Spinal cord (tissue), 10 donors: Measurements from ENCODE around the gene EGLN2. TPM values are rescaled to one million over a fixed set of nuclear protein-coding genes. Genes with fewer than 3 reads are reported as not detected.
"Not testable (repeated sequence)": the region's sequence is repeated elsewhere in the genome, so short reads cannot be mapped to it uniquely, and the experiment has no call there.

Source experiments
- DNase-seq, 6 donors: peaks; one replicate each; pipeline versions ENCODE4 v3.0.0 to v3.0.0-alpha.2; 2013 to 2015; ENCODE audit warnings: low spot score in 6 of 6, low read depth in 4 of 6
- H3K27ac ChIP-seq: one replicate; pipeline ENCODE4 v1.5.1; 2013; ENCODE audit warnings: low read depth, low read length, control low read depth
- H3K27me3 ChIP-seq: one replicate; pipeline ENCODE4 v1.6.1; 2013; ENCODE audit warnings: low read length; ENCODE audit not compliant: control insufficient read depth, insufficient read depth
- H3K36me3 ChIP-seq: one replicate; pipeline ENCODE4 v1.6.1; 2013; ENCODE audit warnings: low read length; ENCODE audit not compliant: control insufficient read depth, insufficient read depth
- H3K4me1 ChIP-seq: one replicate; pipeline ENCODE4 v1.6.1; 2013; ENCODE audit warnings: low read length; ENCODE audit not compliant: control insufficient read depth, insufficient read depth
- H3K4me3 ChIP-seq: one replicate; pipeline ENCODE4 v1.5.1; 2013; ENCODE audit warnings: low read depth, low read length, control low read depth
- H3K9me3 ChIP-seq: one replicate; pipeline ENCODE4 v1.6.1; 2013; ENCODE audit warnings: low read length; ENCODE audit not compliant: control insufficient read depth, insufficient read depth
- WGBS: methylation state at CpG from one replicate; pipeline ENCODE4 v1.1.5; 2013; ENCODE audit warnings: missing lambda C conversion rate; ENCODE audit not compliant: insufficient coverage; 5-methylcytosine and 5-hydroxymethylcytosine counted together
- polyA plus RNA-seq, 2 donors: library from polyadenylated mRNA; unstranded; fragments of 120-200 nt; gene quantifications; one replicate each; pipeline ENCODE4 v1.2.1, GENCODE V29; 2013; ENCODE audit not compliant: insufficient read length in 2 of 2
- total RNA-seq, 2 donors: library from RNA; depleted of rRNA in 1 of 2; stranded (reverse); fragments of 120-200 nt in 1 of 2; fragments of >200 nt in 1 of 2; gene quantifications; one replicate each; pipeline versions ENCODE4 v1.2.3 to v1.2.4, GENCODE V29; 2013 to 2014
- donor health status: healthy.

The EGLN2 gene
- total and polyA plus RNA-seq, 4 donors: 37.6 to 106 (median 99.3) TPM

DNA sequence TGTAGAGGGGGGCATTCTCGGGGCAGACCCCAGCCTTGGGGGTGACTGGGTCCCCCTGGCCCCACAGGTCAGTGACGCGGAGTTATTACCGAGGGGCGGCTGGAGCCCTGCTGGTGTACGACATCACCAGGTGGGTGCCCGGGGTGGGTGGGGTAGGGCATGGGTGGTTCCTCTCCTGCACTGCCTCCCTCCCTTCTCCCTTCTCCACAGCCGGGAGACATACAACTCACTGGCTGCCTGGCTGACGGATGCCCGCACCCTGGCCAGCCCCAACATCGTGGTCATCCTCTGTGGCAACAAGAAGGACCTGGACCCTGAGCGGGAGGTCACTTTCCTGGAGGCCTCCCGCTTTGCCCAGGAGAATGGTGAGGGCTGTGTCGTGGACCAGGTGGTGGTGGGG is 15.3 kb upstream of the EGLN2 start:
- H3K27ac ChIP-seq: no peak overlapping the region
- H3K4me1 ChIP-seq: peaks cover 5% of the 10 kb centered on the region
- WGBS: 91% methylated on average over 5 of the region's 14 CpGs
- H3K36me3 ChIP-seq: peaks cover 58% of the 10 kb centered on the region
- H3K4me3 ChIP-seq: no peak overlapping the region
- H3K27me3 ChIP-seq: no peaks in the 10 kb centered on the region
- no peak for DNase-seq
- H3K9me3 ChIP-seq: no peaks in the 10 kb centered on the region

DNA sequence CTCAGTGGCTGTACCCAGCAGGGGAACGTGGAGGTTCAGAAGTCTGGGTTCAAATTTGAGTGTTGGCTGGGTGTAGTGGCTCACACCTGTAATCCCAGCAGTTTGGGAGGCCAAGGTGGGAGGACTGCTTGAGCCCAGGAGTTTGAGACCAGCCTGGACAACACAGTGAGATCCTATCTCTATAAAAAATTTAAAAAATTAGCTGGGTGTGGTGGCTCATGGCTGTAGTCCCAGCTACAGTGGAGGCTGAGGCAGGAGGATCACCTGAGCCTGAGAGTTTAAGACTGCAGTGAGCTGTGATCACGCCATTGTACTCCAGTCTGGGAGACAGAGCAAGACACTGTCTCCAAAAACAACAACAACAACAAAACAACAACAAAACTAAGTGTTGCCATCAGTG is 14.8 kb upstream of the EGLN2 start:
- not testable (repeated sequence) for H3K27ac ChIP-seq, H3K27me3 ChIP-seq, H3K4me1 ChIP-seq, DNase-seq, H3K4me3 ChIP-seq, H3K9me3 ChIP-seq
- peaks cover 61% of the 10 kb centered on the region for H3K36me3 ChIP-seq
- no CpG with 5 or more reads among the region's 2 CpGs for WGBS

DNA sequence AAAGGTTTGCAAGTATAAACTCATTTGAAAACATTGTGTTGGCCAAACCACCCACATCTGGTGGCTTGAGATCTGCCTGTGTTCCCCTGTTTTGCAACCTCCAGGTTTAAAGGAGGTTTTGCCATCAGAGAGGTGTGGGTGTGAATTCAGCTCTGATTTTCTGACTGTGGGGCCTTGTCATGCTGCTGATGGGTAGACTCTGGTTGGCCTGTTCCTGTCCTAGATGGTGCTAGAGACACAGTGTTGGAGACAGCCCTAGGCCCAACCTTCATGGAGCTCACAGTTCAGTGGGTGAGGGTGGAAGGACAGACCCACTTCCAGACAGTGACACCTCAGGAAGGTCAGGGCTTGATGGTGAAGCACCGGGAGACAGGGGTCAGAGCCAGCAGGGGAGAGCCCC is 13.5 kb upstream of the EGLN2 start:
- 67% methylated on average over 1 of the region's 1 CpG for WGBS
- no peak for DNase-seq
- H3K27ac ChIP-seq: no peak overlapping the region
- peaks cover 64% of the 10 kb centered on the region for H3K36me3 ChIP-seq
- H3K4me3 ChIP-seq: no peak overlapping the region
- H3K27me3 ChIP-seq: no peaks in the 10 kb centered on the region
- H3K9me3 ChIP-seq: no peaks in the 10 kb centered on the region
- H3K4me1 ChIP-seq: no peaks in the 10 kb centered on the region

DNA sequence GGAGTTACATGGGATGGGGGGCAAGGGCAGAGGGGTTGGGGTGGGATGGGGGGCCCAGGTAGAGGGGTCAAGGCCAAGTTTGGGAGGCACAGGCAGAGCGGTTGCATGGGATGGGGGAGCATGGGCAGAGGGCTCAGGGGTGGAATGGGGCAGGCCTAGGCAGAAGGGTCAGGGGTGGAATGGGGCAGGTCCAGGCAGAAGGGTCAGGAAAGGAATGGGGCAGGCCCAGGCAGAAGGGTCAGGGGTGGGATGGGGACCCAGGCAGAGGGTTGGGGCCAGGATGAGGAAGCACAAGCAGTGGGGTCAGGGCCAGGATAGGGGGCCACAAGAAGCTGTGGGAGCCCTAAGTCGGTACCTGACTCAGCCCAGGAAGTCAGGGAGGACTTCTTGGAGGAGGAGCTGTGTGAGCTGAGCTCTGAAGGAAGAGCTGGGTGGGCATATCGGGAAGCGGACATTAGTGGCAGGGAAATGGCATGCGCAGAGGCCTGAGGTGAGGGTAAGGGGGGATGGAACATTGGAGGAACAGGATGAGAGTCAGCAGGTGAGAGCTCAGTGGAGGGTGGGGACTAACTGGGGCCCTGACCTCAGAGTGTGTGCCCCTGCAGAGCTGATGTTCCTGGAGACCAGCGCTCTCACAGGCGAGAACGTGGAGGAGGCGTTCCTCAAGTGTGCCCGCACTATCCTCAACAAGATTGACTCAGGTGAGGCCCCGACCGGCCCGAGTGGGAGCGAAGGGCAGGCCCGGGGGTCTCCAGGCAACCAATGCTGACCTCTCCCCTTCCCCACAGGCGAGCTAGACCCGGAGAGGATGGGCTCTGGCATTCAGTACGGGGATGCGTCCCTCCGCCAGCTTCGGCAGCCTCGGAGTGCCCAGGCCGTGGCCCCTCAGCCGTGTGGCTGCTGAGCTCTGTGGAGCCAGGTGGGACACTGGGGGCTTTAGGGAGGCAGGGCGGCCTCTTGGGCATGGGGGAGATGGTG is 12.6 kb upstream of the EGLN2 start:
- H3K36me3 ChIP-seq: peaks cover 63% of the 10 kb centered on the region
- no peaks in the 10 kb centered on the region for H3K27me3 ChIP-seq
- H3K27ac ChIP-seq: no peak overlapping the region
- DNase-seq: no peak
- 91% methylated on average over 20 of the region's 25 CpGs for WGBS
- no peaks in the 10 kb centered on the region for H3K9me3 ChIP-seq
- peaks cover 3% of the 10 kb centered on the region for H3K4me1 ChIP-seq
- H3K4me3 ChIP-seq: no peak overlapping the region

DNA sequence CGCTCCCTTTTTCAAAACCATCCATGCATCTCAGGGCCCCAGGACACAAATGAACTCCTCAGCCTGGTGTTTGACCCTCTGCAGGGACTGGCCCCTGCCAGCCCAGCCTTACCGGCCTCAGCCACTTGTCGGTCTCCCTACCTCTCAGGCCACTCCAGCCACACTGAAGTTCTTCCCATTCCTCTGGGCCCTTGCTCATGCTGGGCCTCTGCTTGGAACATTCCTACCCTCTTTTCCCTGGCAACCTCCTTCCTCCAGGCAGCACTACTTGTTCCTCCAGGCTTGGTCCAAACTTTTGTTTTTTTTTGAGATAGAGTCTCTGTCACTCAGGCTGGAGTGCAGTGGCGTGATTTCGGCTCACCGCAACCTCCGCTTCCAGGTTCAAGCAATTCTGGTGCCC is 7.6 kb upstream of the EGLN2 start:
- Histone ChIP-seq H3K36me3 (peaks cover 52% of the 10 kb centered on the region), H3K4me3 (no peak overlapping the region), H3K4me1 (peaks cover 9% of the 10 kb centered on the region), H3K27ac (no peak overlapping the region), H3K27me3 (no peaks in the 10 kb centered on the region), H3K9me3 (no peaks in the 10 kb centered on the region)
- 47% methylated on average over 7 of the region's 7 CpGs for WGBS
- DNase-seq: no peak

DNA sequence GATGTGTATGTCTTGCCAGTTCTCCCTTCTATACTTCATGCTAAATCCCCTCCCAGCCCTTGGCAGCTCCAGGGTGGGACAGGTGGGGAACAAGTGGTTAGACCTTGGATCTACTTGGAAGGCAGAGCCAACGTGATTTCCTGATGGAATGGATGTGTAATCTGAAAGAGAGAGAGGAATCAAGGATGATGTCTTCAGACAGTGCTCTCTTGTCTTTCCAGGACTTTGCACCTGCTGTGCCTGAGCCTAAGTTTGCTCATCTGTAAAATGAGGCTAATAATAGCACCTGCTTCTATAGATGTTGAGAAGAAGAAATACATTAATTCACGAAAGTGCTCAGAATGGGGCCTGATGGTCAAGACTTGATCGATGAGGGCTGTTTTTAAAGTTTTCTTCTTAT is 7.0 kb upstream of the EGLN2 start:
- Histone ChIP-seq H3K4me1 (peaks cover 9% of the 10 kb centered on the region), H3K27me3 (no peaks in the 10 kb centered on the region), H3K9me3 (no peaks in the 10 kb centered on the region), H3K4me3 (no peak overlapping the region), H3K27ac (no peak overlapping the region), H3K36me3 (peaks cover 51% of the 10 kb centered on the region)
- 79% methylated on average over 2 of the region's 3 CpGs for WGBS
- DNase-seq: no peak

DNA sequence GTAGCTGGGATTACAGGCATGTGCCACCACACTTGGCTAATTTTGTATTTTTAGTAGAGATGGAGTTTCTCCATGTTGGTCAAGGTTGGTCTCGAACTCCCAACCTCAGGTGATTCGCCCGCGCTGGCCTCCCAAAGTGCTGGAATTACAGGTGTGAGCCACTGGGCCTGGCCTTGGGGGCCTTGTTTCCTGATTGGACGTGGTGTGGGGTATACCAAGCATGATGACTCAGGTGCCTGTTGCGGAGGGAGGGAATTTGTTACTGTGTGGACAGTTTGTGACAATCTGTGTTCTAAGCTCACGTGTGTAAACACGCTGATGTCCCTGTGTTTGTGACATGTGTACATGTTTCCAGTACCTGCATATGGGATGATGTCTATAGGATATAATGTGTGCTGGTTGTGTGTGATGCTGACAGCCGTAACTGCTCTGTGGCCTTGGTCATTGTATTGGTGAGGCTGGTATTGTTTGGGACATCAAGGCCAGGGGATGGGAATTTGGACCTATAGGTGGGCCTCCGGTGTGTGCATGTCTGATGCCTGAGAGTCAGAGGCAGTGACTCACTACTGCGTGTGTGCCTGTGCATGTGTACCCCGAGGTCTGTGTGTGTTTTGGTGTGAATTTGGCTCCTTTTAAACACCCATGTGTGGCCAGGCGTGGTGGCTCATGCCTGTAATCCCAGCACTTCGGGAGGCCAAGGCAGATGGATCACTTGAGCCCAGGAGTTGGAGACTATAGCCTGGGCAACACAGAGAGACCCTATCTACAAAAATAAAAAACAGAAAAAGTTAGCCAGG is 1.6 kb upstream of the EGLN2 start:
- Histone ChIP-seq H3K27ac (peak overlapping the region; percentile 94), H3K4me1 (peaks cover 36% of the 10 kb centered on the region), H3K27me3 (no peaks in the 10 kb centered on the region), H3K9me3 (no peaks in the 10 kb centered on the region), H3K4me3 (no peak overlapping the region), H3K36me3 (peaks cover 43% of the 10 kb centered on the region)
- no peak for DNase-seq
- 97% methylated on average over 14 of the region's 14 CpGs for WGBS

DNA sequence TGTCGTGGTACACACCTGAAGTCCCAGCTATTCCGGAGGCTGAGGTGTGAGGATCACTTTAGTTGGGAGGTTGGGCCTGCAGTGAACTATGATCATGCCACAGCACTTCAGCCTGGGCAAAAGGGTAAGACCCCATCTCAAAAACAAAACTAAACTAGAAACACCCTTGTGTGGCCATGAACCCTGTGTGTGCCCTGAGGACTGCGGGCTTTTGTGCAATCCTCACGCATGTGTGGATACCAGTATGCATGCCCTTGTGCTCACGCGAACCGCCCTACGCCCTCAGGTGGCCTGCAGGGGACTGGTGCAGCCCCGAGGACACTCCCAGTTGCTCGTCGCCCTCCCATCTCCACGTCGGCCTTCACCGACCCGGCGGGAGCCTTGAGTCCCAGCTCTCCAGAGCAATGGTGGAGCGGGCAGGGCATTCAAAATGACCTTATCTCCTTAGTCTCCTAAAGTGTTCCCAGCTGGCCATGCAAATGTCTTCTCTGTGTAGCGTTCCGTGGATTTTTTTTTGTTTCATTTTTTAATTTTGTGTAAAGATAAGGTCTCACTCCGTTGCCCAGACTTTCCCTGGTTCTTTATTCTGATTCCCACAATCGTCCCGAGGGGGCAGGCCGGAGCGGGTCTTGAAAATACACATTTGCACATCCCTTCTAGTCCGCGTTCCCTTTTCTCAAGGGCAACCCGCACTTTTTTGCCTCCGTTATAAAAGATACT is 868 bp upstream of the EGLN2 start:
- DNase-seq: peak in 1 of 6 donors; percentile 60
- H3K4me3 ChIP-seq: peak overlapping the region; percentile 78
- 5% methylated on average over 22 of the region's 28 CpGs for WGBS

DNA sequence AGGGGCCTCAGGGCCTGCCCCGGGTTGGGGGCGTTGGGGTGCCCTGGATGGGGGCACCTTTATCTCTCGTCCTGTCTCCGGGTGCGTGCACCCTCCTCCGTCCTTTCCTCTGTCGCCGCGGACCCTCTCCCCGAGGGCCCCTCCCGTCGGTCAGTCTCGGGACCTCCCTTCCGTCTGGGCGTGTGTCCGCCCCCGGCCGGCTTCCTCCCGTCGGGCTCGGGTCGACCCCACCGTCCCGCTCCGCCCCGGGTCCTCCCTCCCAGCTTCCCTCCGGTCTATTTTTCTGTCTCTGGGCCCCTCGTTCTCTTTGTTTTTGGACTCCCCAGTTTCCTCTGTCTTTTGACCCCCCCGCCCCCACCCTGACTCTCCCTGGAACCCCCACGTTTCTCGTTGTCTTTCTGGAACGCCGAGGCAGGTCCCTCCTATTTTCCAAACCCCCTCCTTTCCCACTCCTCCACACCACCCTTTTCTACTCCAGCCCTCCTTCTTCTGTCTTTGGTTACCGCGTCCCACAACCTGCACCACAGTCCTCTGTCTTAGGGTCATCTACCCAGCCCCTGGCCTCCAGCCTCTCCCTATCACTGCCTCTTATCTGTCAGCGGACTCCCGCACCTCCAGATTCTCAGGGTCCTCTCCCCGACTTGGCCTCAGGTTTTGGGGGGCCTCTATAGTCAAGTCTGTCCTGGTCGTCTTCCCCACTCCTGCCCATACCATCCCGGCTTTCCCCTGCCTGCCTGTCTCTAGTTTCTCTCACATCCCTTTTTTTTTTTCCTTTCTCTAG is 757 bp downstream of the EGLN2 start:
- Histone ChIP-seq H3K4me3 (peak overlapping the region; percentile 89), H3K27ac (peak overlapping the region; percentile 83), H3K27me3 (no peaks in the 10 kb centered on the region), H3K4me1 (peaks cover 60% of the 10 kb centered on the region), H3K36me3 (peaks cover 55% of the 10 kb centered on the region), H3K9me3 (no peaks in the 10 kb centered on the region)
- WGBS: 2% methylated on average over 39 of the region's 40 CpGs
- DNase-seq: peak in 1 of 6 donors; percentile 62

More for the DNA sequence above, 868 bp upstream of the EGLN2 start:
- Histone ChIP-seq H3K27me3 (no peaks in the 10 kb centered on the region), H3K27ac (peak overlapping the region; percentile 94), H3K36me3 (peaks cover 46% of the 10 kb centered on the region), H3K9me3 (no peaks in the 10 kb centered on the region), H3K4me1 (peaks cover 44% of the 10 kb centered on the region)
